ENCODE data around the gene IL5.
"Not testable (repeated sequence)": the region's sequence is repeated elsewhere in the genome, so short reads cannot be mapped to it uniquely, and the experiment has no call there.

DNA sequence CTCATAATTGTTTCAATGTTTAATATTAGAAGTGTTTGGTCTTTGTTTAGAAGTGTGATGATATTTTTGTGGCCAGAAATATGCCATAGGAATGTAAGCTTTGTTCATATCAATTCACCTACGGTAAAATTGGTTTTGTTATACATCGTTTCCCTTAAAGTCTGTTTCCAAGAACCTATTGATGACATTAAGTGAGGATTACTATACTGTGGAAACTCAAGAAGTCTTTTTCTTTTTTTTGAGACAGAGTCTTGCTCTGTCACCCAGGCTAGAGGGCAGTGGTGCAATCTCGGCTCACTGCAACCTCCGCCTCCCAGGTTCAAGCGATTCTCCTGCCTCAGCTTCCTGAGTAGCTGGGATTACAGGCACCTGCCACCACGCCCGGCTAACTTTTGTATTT, 5.5 kb upstream of the IL5 start:
- TF ChIP-seq EZH2phosphoT487 (IDR thresholded peaks at IDR 0.05; ENCODE audit: low read depth), result not testable (repeated sequence)
- TF ChIP-seq, protein P1, sequence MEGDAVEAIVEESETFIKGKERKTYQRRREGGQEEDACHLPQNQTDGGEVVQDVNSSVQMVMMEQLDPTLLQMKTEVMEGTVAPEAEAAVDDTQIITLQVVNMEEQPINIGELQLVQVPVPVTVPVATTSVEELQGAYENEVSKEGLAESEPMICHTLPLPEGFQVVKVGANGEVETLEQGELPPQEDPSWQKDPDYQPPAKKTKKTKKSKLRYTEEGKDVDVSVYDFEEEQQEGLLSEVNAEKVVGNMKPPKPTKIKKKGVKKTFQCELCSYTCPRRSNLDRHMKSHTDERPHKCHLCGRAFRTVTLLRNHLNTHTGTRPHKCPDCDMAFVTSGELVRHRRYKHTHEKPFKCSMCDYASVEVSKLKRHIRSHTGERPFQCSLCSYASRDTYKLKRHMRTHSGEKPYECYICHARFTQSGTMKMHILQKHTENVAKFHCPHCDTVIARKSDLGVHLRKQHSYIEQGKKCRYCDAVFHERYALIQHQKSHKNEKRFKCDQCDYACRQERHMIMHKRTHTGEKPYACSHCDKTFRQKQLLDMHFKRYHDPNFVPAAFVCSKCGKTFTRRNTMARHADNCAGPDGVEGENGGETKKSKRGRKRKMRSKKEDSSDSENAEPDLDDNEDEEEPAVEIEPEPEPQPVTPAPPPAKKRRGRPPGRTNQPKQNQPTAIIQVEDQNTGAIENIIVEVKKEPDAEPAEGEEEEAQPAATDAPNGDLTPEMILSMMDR (IDR thresholded peaks at IDR 0.05; ENCODE audit: low read depth, low read length), result not testable (repeated sequence)

All from OCI-LY3 (cell line).